Measurements from ENCODE around the gene DNAH14.
"Not testable (repeated sequence)": the region's sequence is repeated elsewhere in the genome, so short reads cannot be mapped to it uniquely, and the experiment has no call there.

Gene DNAH14

DNA sequence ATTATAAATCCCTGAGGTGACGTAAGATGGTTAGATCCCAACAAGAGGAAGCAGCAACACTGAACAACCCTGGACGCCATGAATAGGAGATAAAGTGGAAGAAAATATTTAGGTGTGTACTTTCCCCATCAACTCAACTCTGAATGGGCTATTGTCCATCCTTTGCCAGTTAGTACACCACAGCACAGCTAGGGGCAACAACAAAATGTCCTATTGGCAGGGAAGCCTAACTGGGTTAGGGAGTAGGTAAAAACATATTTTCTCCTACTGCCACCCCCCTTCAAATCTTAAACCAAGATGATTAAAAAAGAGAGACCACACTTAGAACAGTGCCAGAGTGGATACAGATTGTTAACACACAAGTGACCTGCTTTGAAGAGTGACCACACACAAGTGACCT, 278.3 kb downstream of the DNAH14 start (continued):
- no peak for TF ChIP-seq IKZF3 (tag by site-specific recombination; IDR thresholded peaks at IDR 0.05)
- no peak for TF ChIP-seq ZNF544 (tag by site-specific recombination; IDR thresholded peaks at IDR 0.05)
- no peak for TF ChIP-seq ZNF426 (tag by site-specific recombination; IDR thresholded peaks at IDR 0.05)
- TF ChIP-seq, protein P1, sequence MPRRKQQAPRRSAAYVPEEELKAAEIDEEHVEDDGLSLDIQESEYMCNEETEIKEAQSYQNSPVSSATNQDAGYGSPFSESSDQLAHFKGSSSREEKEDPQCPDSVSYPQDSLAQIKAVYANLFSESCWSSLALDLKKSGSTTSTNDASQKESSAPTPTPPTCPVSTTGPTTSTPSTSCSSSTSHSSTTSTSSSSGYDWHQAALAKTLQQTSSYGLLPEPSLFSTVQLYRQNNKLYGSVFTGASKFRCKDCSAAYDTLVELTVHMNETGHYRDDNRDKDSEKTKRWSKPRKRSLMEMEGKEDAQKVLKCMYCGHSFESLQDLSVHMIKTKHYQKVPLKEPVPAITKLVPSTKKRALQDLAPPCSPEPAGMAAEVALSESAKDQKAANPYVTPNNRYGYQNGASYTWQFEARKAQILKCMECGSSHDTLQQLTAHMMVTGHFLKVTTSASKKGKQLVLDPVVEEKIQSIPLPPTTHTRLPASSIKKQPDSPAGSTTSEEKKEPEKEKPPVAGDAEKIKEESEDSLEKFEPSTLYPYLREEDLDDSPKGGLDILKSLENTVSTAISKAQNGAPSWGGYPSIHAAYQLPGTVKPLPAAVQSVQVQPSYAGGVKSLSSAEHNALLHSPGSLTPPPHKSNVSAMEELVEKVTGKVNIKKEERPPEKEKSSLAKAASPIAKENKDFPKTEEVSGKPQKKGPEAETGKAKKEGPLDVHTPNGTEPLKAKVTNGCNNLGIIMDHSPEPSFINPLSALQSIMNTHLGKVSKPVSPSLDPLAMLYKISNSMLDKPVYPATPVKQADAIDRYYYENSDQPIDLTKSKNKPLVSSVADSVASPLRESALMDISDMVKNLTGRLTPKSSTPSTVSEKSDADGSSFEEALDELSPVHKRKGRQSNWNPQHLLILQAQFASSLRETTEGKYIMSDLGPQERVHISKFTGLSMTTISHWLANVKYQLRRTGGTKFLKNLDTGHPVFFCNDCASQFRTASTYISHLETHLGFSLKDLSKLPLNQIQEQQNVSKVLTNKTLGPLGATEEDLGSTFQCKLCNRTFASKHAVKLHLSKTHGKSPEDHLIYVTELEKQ (tag by site-specific recombination; IDR thresholded peaks at IDR 0.05; ENCODE audit: borderline replicate concordance), result no peak
- TF ChIP-seq TRIM28 (IDR thresholded peaks at IDR 0.05; ENCODE audit: borderline replicate concordance, low read length), result no peak
- TF ChIP-seq YY1 (tag by site-specific recombination; IDR thresholded peaks at IDR 0.05), result no peak

DNA sequence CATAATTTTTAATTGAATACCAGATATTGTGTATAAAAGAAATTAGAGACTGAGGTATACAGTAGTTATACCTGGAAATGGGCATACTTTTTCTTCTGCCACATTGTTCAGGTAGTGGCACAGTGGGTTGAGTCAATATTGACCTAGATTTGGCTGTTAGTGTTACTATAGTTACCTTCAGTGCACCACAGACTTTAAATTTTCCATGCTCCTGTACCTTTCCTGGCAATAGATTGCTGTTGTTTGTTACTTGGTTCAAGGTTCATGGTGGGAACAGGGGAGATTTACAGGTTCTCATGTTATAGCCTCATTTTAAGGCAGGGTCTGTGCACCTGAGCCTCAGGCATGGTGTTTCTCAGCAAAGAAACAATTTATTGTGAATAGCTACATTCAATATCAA, 279.7 kb downstream of the DNAH14 start:
- H3K36me3 ChIP-seq (ENCODE audit: control insufficient read depth in 2 of 2, insufficient read depth in 1 of 2, low read length in 2 of 2), result no peaks in the 10 kb centered on the region
- H3K4me1 ChIP-seq (ENCODE audit: control insufficient read depth, insufficient read depth, low read length), result no peaks in the 10 kb centered on the region
- H3K9me3 ChIP-seq (ENCODE audit: control insufficient read depth, insufficient read depth, low read depth, low read length), result 0 out of 2 replicates have a peak, but pooled peaks cover 2% of the 10 kb centered on the region
- TF ChIP-seq ZNF248 (tag by site-specific recombination; IDR thresholded peaks at IDR 0.05) (no peak), ZNF596 (tag by site-specific recombination; IDR thresholded peaks at IDR 0.05) (no peak), ZNF785 (tag by site-specific recombination; IDR thresholded peaks at IDR 0.05) (no peak), HOXA7 (CRISPR knock-in tag; IDR thresholded peaks at IDR 0.05; ENCODE audit: borderline replicate concordance) (no peak), ZFP41 (tag by site-specific recombination; IDR thresholded peaks at IDR 0.05; ENCODE audit: borderline replicate concordance) (no peak), ZNF837 (tag by site-specific recombination; IDR thresholded peaks at IDR 0.05) (no peak), ZFHX2 (tag by site-specific recombination; conservative IDR thresholded peaks at IDR 0.05) (no peak), ZNF473 (tag by site-specific recombination; IDR thresholded peaks at IDR 0.05) (no peak), ZNF302 (tag by site-specific recombination; IDR thresholded peaks at IDR 0.05; ENCODE audit: low read depth) (no peak), ZNF843 (tag by site-specific recombination; IDR thresholded peaks at IDR 0.05) (no peak), ZNF16 (tag by site-specific recombination; IDR thresholded peaks at IDR 0.05; ENCODE audit: low read depth) (no peak)
- TF ChIP-seq, protein P2, sequence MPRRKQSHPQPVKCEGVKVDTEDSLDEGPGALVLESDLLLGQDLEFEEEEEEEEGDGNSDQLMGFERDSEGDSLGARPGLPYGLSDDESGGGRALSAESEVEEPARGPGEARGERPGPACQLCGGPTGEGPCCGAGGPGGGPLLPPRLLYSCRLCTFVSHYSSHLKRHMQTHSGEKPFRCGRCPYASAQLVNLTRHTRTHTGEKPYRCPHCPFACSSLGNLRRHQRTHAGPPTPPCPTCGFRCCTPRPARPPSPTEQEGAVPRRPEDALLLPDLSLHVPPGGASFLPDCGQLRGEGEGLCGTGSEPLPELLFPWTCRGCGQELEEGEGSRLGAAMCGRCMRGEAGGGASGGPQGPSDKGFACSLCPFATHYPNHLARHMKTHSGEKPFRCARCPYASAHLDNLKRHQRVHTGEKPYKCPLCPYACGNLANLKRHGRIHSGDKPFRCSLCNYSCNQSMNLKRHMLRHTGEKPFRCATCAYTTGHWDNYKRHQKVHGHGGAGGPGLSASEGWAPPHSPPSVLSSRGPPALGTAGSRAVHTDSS (tag by site-specific recombination; IDR thresholded peaks at IDR 0.05), result no peak
- TF ChIP-seq, protein P3, sequence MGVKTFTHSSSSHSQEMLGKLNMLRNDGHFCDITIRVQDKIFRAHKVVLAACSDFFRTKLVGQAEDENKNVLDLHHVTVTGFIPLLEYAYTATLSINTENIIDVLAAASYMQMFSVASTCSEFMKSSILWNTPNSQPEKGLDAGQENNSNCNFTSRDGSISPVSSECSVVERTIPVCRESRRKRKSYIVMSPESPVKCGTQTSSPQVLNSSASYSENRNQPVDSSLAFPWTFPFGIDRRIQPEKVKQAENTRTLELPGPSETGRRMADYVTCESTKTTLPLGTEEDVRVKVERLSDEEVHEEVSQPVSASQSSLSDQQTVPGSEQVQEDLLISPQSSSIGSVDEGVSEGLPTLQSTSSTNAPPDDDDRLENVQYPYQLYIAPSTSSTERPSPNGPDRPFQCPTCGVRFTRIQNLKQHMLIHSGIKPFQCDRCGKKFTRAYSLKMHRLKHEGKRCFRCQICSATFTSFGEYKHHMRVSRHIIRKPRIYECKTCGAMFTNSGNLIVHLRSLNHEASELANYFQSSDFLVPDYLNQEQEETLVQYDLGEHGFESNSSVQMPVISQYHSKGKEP (tag by site-specific recombination; IDR thresholded peaks at IDR 0.05), result no peak
- TF ChIP-seq, protein P4, sequence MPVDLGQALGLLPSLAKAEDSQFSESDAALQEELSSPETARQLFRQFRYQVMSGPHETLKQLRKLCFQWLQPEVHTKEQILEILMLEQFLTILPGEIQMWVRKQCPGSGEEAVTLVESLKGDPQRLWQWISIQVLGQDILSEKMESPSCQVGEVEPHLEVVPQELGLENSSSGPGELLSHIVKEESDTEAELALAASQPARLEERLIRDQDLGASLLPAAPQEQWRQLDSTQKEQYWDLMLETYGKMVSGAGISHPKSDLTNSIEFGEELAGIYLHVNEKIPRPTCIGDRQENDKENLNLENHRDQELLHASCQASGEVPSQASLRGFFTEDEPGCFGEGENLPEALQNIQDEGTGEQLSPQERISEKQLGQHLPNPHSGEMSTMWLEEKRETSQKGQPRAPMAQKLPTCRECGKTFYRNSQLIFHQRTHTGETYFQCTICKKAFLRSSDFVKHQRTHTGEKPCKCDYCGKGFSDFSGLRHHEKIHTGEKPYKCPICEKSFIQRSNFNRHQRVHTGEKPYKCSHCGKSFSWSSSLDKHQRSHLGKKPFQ (tag by site-specific recombination; IDR thresholded peaks at IDR 0.05), result no peak
- H3K4me3 ChIP-seq (ENCODE audit: low read depth, low read length), result no peak overlapping the region
- no peak overlapping the region for H3K27ac ChIP-seq (ENCODE audit: extremely low read depth, low read depth, low read length)
- ChIA-PET CTCF (interaction anchor here (0.6 kb wide), 1 partner anchor 1932 kb away, joined by 3 read pairs; no protein-coding TSS in a partner anchor), POLR2A (no interaction called here)

DNA sequence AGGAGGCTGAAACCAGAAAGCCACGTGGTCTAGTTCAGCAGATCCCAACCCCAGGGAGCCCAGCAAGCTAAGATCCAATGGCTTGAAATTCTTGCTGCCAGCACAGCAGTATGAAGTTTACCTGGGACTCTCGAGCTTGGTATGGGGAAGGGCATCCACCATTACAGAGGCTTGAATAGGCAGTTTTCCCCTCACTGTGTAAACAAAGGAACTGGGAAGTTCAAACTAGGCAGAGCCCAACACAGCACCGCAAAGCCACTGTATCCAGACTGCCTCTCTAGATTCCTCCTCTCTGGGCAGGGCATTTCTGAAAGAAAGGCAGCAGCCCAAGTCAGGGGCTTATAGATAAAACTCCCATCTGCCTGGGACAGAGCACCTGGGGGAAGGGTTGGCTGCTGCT, 280.7 kb downstream of the DNAH14 start:
- H3K9me3 ChIP-seq (ENCODE audit: control insufficient read depth, insufficient read depth, low read depth, low read length); H3K36me3 ChIP-seq (ENCODE audit: control insufficient read depth in 2 of 2, insufficient read depth in 1 of 2, low read length in 2 of 2); H3K4me1 ChIP-seq (ENCODE audit: control insufficient read depth, insufficient read depth, low read length); POLR2A ChIA-PET; H3K27ac ChIP-seq (ENCODE audit: extremely low read depth, low read depth, low read length); H3K4me3 ChIP-seq (ENCODE audit: low read depth, low read length); CTCF ChIA-PET: not testable (repeated sequence)
